ENCODE measurements around the gene GRID1. TPM values are rescaled to one million over a fixed set of nuclear protein-coding genes. Genes with fewer than 3 reads are reported as not detected.

Gene GRID1
- total RNA-seq, 2 experiments from 2014 or later, result not detected

DNA sequence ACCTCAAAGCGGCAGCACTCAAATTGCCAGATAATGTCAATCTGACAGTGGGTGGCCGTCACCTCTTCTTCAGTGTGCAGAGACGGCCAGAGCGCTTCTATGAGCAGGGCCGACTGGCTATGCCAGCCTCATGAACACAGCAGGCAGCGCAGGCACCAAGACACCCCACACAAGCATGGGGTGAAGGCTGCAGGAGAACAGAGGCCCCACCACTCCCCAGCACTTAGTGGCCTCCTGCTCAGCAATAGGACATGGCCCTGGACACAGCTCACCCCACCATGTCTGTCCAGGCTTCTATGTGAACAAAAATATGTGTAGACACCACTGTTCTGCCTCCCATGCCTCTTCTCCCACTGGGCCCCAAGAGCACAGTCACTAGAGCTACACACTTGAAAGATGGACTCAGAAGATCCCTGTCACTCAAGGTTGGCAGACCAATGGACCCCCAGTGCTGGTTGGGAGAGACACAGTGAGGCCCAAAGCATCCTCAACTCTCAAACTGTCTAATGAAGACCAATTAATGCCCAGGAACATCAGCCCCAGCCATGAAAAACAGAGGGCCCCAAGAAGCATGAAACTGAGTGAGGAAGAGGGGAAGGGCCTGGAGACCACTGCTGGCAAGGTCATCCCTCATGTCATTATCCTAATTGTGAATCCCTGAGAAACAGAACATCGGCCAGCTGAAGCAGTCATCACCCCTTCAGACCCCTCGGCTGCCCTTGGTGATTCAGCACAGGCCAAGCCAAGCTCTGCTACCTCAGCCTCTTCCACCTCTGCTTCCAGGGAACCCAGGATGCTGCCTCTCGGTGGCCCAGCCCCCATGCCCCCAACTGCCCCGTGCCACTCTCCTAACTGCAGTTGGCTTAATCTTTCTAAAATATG is 77.7 kb downstream of the GRID1 start:
- POLR2A ChIA-PET, result interaction anchor here (1.3 kb wide), 1 partner anchor 12 kb away, joined by 3 read pairs; no protein-coding TSS in a partner anchor
- CTCF ChIA-PET, result no interaction called here
- Mint-ChIP-seq H3K4me1 (no peaks in the 10 kb centered on the region), H3K27ac (no peak overlapping the region), H3K9me3 (no peaks in the 10 kb centered on the region), H3K36me3 (ENCODE audit: low read depth) (no peaks in the 10 kb centered on the region), H3K4me3 (no peak overlapping the region), H3K27me3 (no peaks in the 10 kb centered on the region)
- DNase-seq, result peak; percentile 8

DNA sequence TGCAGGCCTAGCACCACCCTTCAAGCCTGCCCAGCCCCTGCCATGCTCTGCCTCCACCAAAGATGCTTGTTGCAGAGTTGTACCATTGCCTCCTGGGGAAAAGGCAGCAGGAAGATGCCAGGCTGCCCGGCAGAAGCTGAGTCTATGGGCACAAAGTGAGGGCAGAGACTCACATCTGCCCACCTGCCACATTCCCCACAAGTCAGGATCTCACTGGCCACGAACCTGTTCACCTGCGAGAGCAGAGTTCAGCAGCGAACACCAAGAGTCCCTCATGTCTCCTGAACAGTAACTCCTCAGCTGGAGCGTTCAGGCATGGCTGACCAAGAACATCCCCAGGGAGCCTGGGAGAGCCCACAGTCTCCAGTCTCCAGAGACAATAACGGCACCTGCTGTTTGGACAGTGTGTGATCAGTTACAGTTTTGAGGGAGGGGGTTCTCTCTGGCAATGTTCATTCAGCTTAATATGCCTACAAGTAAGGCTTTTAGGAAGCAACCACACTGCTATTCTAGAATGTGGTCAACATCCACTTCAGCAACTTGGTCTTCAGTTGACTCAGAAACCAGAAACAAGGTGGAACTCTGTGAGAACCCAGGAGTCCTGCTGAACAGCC is 78.5 kb downstream of the GRID1 start:
- H3K4me1 Mint-ChIP-seq, result no peaks in the 10 kb centered on the region
- POLR2A ChIA-PET, result no interaction called here
- H3K9me3 Mint-ChIP-seq, result no peaks in the 10 kb centered on the region
- no peaks in the 10 kb centered on the region for H3K36me3 Mint-ChIP-seq (ENCODE audit: low read depth)
- CTCF ChIA-PET, result no interaction called here
- peak; percentile 4 for DNase-seq
- H3K27me3 Mint-ChIP-seq, result no peaks in the 10 kb centered on the region
- H3K4me3 Mint-ChIP-seq, result no peak overlapping the region
- no peak overlapping the region for H3K27ac Mint-ChIP-seq

DNA sequence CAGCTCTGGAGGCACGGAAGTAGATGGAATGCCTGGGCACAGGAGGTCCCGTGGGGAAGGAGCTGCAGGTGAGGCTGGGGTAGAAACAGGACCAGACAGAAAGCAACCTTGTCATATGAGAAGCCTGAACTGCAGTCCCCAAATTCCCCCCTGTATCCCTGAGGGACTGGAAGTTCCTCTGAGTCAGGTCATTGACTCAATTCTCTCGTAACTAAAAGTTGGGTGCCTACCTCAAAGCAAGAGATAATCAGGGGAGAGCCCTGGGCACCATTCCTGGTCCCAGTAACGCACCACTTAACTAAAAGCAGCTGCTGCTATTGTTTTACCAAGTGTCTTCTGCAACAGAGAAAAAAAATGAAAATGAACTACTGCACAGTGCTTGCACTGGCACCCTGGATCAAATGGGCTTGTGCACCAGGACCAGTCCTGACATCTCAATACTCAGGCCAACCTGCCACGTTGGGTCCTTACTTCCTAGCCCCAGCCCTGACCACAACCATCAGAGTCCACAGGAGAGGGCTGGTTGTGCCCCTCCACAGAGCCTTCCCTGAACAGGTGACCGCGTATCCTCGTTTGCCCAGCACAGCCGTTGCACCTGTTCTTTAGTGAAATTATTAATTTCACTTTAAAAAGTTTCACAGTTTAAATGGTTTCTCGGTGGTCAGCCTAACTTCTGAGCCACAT is 79.3 kb downstream of the GRID1 start:
- no peak overlapping the region for H3K27ac Mint-ChIP-seq
- H3K36me3 Mint-ChIP-seq (ENCODE audit: low read depth), result no peaks in the 10 kb centered on the region
- ChIA-PET CTCF (no interaction called here), POLR2A (no interaction called here)
- H3K9me3 Mint-ChIP-seq, result no peaks in the 10 kb centered on the region
- no peaks in the 10 kb centered on the region for H3K27me3 Mint-ChIP-seq
- no peak overlapping the region for H3K4me3 Mint-ChIP-seq
- DNase-seq, result peak; percentile 11
- no peaks in the 10 kb centered on the region for H3K4me1 Mint-ChIP-seq

DNA sequence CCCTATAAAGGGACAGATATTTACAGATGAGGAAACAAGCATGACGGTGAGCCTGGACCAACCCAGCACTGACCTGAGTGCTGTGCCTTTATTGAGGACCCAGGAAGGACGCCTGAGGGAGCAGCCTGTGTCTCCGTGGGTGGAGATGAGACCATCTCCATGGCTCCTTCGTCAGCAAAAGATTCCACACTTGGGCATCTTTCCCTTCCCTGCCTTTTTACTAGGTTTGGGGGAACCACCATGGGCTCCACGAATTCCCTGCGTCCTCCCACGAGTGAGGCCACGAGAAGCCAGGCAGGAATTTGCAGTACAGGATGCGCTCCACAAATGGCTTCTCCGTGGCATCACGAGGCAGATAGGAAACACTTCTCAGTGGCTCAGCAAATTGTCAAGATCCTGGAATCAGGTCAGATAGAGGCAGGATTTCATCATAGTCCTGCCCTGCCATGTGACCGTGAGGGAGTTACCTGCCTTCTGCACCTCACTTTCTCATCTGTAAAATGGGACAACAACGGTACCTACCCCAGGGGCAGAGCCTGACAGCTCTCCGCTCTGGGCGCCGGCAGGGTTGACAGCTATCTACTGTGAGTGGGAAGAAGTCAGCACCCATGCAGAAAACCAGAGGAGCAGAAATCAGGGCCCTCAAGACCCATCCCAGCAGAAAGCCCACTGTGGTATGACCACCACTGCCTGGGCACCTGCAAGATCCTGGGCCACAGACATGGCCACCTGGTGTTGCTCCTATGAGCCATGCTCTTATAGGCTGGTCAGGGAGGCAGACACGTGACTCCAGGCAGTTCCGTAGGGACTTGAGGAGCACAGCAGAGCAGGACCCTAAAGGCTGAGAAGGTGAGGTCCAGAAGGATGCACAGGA is 80.1 kb downstream of the GRID1 start:
- POLR2A ChIA-PET, result no interaction called here
- peak; percentile 9 for DNase-seq
- no peaks in the 10 kb centered on the region for H3K36me3 Mint-ChIP-seq (ENCODE audit: low read depth)
- H3K27ac Mint-ChIP-seq, result no peak overlapping the region
- H3K4me3 Mint-ChIP-seq, result no peak overlapping the region
- no peaks in the 10 kb centered on the region for H3K27me3 Mint-ChIP-seq
- H3K9me3 Mint-ChIP-seq, result no peaks in the 10 kb centered on the region
- no peaks in the 10 kb centered on the region for H3K4me1 Mint-ChIP-seq
- CTCF ChIA-PET, result no interaction called here

DNA sequence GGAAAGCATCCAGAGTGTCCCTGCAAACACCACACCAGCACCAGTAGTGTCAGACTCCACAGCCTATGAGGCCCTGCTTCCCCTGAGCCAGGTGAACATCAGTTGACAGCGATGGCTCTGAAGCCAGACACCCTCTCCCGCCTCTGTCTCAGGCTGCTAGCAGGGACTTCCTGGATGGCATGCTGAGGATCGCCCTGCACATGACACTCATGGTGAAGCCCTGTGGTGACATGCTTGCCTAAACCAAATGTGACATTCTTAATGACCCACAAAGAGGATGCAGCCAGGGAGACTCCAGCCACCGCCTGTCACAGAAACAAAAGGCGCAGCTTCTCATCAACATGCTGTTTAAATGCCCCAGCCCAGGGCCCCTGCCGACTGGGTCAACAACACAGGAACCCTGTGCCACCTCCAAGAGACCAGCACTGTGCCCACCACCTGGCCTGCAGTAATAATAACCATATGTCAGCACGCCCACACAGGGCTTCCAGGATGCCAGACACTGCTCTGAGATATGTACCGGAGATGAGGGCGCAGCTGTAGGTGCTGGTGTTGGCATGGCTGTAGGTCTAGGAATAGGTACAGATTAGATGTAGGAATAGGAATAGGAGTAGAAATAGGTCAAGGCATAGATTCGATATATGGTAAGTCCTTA is 81.3 kb downstream of the GRID1 start:
- Mint-ChIP-seq H3K9me3 (no peaks in the 10 kb centered on the region), H3K27ac (no peak overlapping the region), H3K4me1 (no peaks in the 10 kb centered on the region), H3K27me3 (peaks cover 3% of the 10 kb centered on the region), H3K36me3 (ENCODE audit: low read depth) (no peaks in the 10 kb centered on the region), H3K4me3 (no peak overlapping the region)
- ChIA-PET CTCF (no interaction called here), POLR2A (no interaction called here)
- peak; percentile 2 for DNase-seq

DNA sequence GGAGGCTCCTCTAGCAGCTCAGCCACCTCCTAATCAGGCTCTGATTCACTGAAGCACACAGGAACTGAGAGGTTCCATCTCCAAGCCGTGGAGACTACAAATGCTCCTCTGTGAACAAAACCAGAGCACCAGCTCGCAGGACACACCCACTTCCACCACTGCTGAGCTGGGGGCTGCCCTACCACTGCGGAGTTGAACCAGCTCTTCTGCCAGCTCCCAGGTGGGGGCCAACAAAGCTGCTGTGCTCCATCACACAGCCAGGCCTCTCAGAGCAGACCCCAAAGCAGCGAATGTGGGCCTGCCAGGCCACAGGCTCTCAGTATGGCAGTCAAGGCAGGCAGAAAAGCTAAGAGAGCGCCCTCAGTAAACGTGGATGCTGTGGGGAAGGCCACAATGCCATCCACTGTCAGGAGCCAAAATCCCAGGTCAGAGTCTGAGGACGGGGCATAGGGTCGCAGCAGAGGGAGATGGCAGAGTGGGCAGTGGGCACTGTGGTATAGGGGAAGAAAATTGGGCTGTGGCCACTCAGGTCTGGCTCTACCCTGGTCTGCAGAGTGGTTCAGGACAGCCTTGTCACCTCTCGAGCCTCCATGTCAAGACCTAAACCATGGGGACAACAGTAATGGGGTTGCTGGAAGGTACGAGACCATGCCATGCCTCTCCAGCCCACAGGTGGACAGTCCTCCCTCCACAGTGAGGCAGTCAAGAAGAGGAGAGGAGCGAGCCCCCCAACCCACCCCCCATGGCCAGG is 82.1 kb downstream of the GRID1 start:
- Mint-ChIP-seq H3K9me3 (no peaks in the 10 kb centered on the region), H3K36me3 (ENCODE audit: low read depth) (no peaks in the 10 kb centered on the region), H3K27me3 (peaks cover 3% of the 10 kb centered on the region), H3K4me1 (no peaks in the 10 kb centered on the region), H3K27ac (no peak overlapping the region), H3K4me3 (no peak overlapping the region)
- CTCF ChIA-PET, result no interaction called here
- DNase-seq, result peak; percentile 10
- POLR2A ChIA-PET, result no interaction called here

DNA sequence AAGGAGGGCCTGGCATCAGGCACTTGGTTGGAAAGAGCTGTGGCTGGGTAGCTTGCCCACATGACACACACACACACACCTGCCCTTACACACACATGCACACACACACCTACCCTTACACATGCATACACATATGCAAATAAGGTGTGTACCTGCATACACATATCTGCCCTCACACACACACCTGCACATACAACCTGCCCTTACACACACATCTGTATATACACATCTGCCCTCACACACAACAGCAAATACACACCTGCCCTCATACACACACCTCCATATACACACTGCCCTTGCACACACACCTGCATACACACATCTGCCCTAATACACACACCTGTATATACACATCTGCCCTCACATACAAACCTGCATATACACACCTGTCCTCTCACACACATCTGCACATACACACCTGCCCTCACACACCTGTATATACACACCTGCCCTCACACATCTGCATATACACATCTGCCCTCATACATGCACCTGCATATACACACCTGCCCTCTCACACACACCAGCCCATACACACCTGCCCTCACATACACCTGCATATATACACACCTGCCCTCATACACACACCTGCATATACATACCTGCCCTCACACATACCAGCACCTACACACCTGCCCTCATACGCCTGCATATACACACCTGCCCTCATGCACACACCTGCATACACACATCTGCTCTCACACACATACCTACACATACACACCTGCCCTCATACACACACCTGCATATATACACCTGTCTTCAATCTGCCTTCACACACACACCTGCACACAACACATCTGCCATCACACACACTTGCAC is 82.9 kb downstream of the GRID1 start:
- DNase-seq, result peak; percentile 4
- POLR2A ChIA-PET, result no interaction called here

DNA sequence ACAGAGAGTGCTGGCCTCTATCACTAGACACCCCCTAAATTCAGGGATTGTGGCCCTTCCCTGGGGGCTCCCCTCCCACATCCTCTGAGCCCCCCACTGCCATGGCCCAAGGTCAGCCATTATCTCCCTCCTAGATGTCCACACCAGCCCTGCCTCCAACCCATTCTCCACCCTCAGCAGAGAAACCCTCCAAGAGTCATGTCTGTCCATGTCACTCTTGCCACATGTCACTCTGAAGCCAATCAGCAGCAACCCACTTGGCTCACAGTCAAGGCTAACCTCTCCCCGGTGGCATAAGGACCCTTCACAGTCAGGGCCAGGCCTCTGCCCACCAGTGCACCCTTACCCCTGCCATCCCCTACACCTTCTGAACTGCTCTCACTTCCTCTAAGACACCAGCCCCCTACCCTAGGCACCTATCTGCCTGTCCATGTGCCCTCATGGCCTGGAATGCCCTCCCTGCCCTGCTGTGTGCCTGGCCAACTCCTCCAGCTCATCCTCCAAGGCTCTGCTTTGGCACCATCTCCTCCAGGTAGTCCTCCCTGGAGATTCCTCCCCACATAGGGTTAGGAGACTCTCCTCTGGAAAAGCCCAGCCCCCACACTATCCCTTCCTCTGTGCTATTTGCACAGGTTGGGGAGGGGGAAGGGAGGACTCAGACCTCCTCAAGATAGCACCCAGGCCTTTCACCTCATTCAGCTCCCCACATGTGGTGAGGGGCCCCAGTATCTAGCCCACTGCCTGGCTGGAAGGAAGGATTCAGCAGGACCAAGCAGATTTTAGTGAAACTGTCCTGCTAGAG is 83.7 kb downstream of the GRID1 start:
- Mint-ChIP-seq H3K27me3 (peaks cover 3% of the 10 kb centered on the region), H3K27ac (no peak overlapping the region), H3K36me3 (ENCODE audit: low read depth) (no peaks in the 10 kb centered on the region), H3K9me3 (no peaks in the 10 kb centered on the region), H3K4me1 (no peaks in the 10 kb centered on the region), H3K4me3 (no peak overlapping the region)
- DNase-seq, result peak; percentile 9
- POLR2A ChIA-PET, result no interaction called here
- CTCF ChIA-PET, result no interaction called here

More for the DNA sequence above, 82.9 kb downstream of the GRID1 start:
- Mint-ChIP-seq H3K27me3 (peaks cover 3% of the 10 kb centered on the region), H3K4me3 (no peak overlapping the region), H3K36me3 (ENCODE audit: low read depth) (no peaks in the 10 kb centered on the region), H3K27ac (no peak overlapping the region), H3K9me3 (no peaks in the 10 kb centered on the region), H3K4me1 (no peaks in the 10 kb centered on the region)
- CTCF ChIA-PET, result no interaction called here

DNA sequence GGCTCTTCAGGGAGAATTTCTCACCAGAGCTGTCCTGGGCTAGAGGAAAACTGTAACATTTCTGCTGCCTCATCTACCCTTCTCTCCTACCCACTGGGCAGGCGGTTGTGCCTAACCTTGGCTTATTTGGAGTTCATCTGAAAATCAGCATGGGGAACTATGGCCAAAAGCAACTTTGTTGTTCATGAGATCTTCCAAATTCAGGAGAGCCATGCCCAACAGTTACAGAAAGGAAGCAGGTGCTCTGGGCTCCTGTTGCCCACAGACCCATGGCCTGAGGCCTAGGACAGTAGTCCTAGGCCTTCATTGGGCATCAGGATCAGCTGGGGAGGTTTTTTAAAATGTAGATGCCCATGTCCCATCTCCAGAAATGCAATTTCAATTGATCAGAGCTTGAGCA is 85.2 kb downstream of the GRID1 start:
- ChIA-PET CTCF (no interaction called here), POLR2A (no interaction called here)
- peak; percentile 4 for DNase-seq
- peaks cover 3% of the 10 kb centered on the region for H3K27me3 Mint-ChIP-seq
- H3K4me3 Mint-ChIP-seq, result no peak overlapping the region
- no peak overlapping the region for H3K27ac Mint-ChIP-seq
- no peaks in the 10 kb centered on the region for H3K9me3 Mint-ChIP-seq
- H3K4me1 Mint-ChIP-seq, result no peaks in the 10 kb centered on the region
- H3K36me3 Mint-ChIP-seq (ENCODE audit: low read depth), result no peaks in the 10 kb centered on the region

DNA sequence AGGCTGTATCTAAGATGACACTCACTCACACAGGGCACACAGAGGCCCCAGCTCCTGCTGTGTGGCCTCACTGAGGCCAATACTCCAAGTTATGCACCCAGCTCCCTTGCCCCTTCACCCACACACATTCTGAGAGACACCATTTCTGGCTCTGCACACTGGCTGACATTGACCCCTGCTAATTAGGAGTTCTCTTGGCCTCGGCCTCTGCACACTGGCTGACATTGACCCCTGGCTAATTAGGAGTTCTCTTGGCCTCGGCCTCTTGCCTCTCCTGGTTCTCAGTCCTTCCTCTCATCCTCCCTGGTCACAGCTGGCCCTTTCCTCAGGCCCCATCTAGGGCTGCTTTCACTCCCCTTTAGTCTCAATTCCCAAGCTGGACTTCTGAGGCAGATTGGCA is 97.3 kb downstream of the GRID1 start:
- H3K36me3 Mint-ChIP-seq (ENCODE audit: low read depth), result no peaks in the 10 kb centered on the region
- POLR2A ChIA-PET, result no interaction called here
- no peak for DNase-seq
- no peak overlapping the region for H3K4me3 Mint-ChIP-seq
- peaks cover 2% of the 10 kb centered on the region for H3K27me3 Mint-ChIP-seq
- H3K9me3 Mint-ChIP-seq, result no peaks in the 10 kb centered on the region
- no peaks in the 10 kb centered on the region for H3K4me1 Mint-ChIP-seq
- H3K27ac Mint-ChIP-seq, result no peak overlapping the region
- CTCF ChIA-PET, result no interaction called here

Data from activated CD4-positive, alpha-beta memory T cell treated with anti-CD3 and anti-CD28 coated beads, Interleukin-2, amount 10 ng/mL, durations not matched to agents 7 days and 5 days (primary cell).